Bladder microvascular endothelial cell (primary cell): Measurements from ENCODE around the gene PFN2. TPM values are rescaled to one million over a fixed set of nuclear protein-coding genes. Genes with fewer than 3 reads are reported as not detected.

Source experiments
- total RNA-seq: library from RNA; depleted of rRNA; stranded (reverse); fragments of >200 nt; gene quantifications from 2 replicates; pipeline ENCODE4 v1.2.3, GENCODE V29; 2014

PFN2 gene
- total RNA-seq = 22.2 and 31.8 TPM in 2 replicates

GRCh38 chr3:149970716-149971402 is at the start of gene PFN2:
PFN2 (minus strand) TSS chr3:149970895; CDS start chr3:149970856, 39 bp downstream.

Other genes with a start within 250 kb of the PFN2 start
- gene COMMD2, start 218.4 kb downstream of the PFN2 start, total RNA-seq = 24.7 and 25.3 TPM in 2 replicates
- not detected in 2 replicates for gene ANKUB1, start 178.3 kb downstream of the PFN2 start, total RNA-seq
- gene RNF13, start 157.7 kb downstream of the PFN2 start, total RNA-seq = 51.2 and 68.2 TPM in 2 replicates